BLaER1 (cell line): Measurements from ENCODE around the gene IRAK2.

ENCODE experiments used
- H3K27ac ChIP-seq: shearing (Covaris generic); formaldehyde crosslinking; 2 replicates; pipeline ENCODE4 v1.8.1; 2022
- H3K27me3 ChIP-seq: shearing (Covaris generic); formaldehyde crosslinking; 2 replicates; pipeline ENCODE4 v1.8.1; 2022
- H3K36me3 ChIP-seq: shearing (Covaris generic); formaldehyde crosslinking; 2 replicates; pipeline ENCODE4 v1.8.1; 2022
- H3K4me1 ChIP-seq: shearing (Covaris generic); formaldehyde crosslinking; 2 replicates; pipeline ENCODE4 v1.8.1; 2022
- H3K4me2 ChIP-seq: shearing (Covaris generic); formaldehyde crosslinking; 2 replicates; pipeline ENCODE4 v1.8.1; 2022
- H3K4me3 ChIP-seq: shearing (Covaris generic); formaldehyde crosslinking; 2 replicates; pipeline ENCODE4 v1.8.1; 2022
- H3K9ac ChIP-seq: shearing (Covaris generic); formaldehyde crosslinking; 2 replicates; pipeline ENCODE4 v1.8.1; 2022
- H3K9me3 ChIP-seq: shearing (Covaris generic); formaldehyde crosslinking; 2 replicates; pipeline ENCODE4 v1.8.1; 2022
- H4K20me1 ChIP-seq: shearing (Covaris generic); formaldehyde crosslinking; 2 replicates; pipeline ENCODE4 v1.8.1; 2022
- Cebpa-rat ChIP-seq: shearing (Covaris generic); IDR thresholded peaks from 2 replicates; pipeline ENCODE4 v1.8.1; 2022

IRAK2 gene

GRCh38 chr3:10136426-10137005 lies 28.2 kb upstream of the IRAK2 start:
- Histone ChIP-seq H3K9me3 (peaks cover 3% of the 10 kb centered on the region; the same call in 1 of the 2 replicates), H3K9ac (no peak overlapping the region), H3K4me1 (peaks cover 3% of the 10 kb centered on the region; the same call in 1 of the 2 replicates), H4K20me1 (no peaks in the 10 kb centered on the region), H3K36me3 (no peaks in the 10 kb centered on the region), H3K4me3 (no peak overlapping the region), H3K27ac (no peak overlapping the region), H3K4me2 (no peak overlapping the region), H3K27me3 (no peaks in the 10 kb centered on the region)
- TF ChIP-seq Cebpa-rat = no peak

GRCh38 chr3:10137178-10137577 lies 27.5 kb upstream of the IRAK2 start:
- H3K27ac ChIP-seq = no peak overlapping the region
- no peaks in the 10 kb centered on the region for H3K27me3 ChIP-seq
- peaks cover 3% of the 10 kb centered on the region; the same call in 1 of the 2 replicates for H3K4me1 ChIP-seq
- H3K4me3 ChIP-seq = no peak overlapping the region
- H3K4me2 ChIP-seq = no peak overlapping the region
- H3K9ac ChIP-seq = no peak overlapping the region
- H3K36me3 ChIP-seq = no peaks in the 10 kb centered on the region
- H3K9me3 ChIP-seq = peaks cover 3% of the 10 kb centered on the region; the same call in 1 of the 2 replicates
- H4K20me1 ChIP-seq = peaks cover 2% of the 10 kb centered on the region; the same call in 1 of the 2 replicates
- TF ChIP-seq Cebpa-rat = no peak

- Histone ChIP-seq H4K20me1 (peaks cover 41% of the 10 kb centered on the region), H3K4me3 (peak overlapping the region; percentile 83; the same call in 1 of the 2 replicates), H3K36me3 (peaks cover 27% of the 10 kb centered on the region), H3K4me2 (peak overlapping the region; percentile 87), H3K27me3 (no peaks in the 10 kb centered on the region), H3K9me3 (peaks cover 3% of the 10 kb centered on the region; the same call in 1 of the 2 replicates), H3K9ac (no peak overlapping the region), H3K27ac (peak overlapping the region; percentile 92), H3K4me1 (peaks cover 37% of the 10 kb centered on the region)
- TF ChIP-seq Cebpa-rat = no peak
Measured at GRCh38 chr3:10140996-10141546, 23.6 kb upstream of the IRAK2 start.

GRCh38 chr3:10142707-10143560 lies 21.8 kb upstream of the IRAK2 start:
- peak; percentile 52; the same call in 1 of the 2 replicates for TF ChIP-seq Cebpa-rat
- peaks cover 39% of the 10 kb centered on the region for H3K4me1 ChIP-seq
- H3K9ac ChIP-seq = peak overlapping the region; percentile 94

GRCh38 chr3:10145685-10146084 lies 19.0 kb upstream of the IRAK2 start:
- Histone ChIP-seq H3K27ac (no peak overlapping the region), H3K9ac (no peak overlapping the region), H3K4me1 (peaks cover 39% of the 10 kb centered on the region), H4K20me1 (peaks cover 86% of the 10 kb centered on the region), H3K36me3 (peaks cover 71% of the 10 kb centered on the region), H3K4me2 (peak overlapping the region; percentile 87; the same call in 1 of the 2 replicates), H3K27me3 (no peaks in the 10 kb centered on the region), H3K4me3 (no peak overlapping the region), H3K9me3 (no peaks in the 10 kb centered on the region)
- no peak for TF ChIP-seq Cebpa-rat

More at GRCh38 chr3:10142707-10143560, 21.8 kb upstream of the IRAK2 start:
- H3K36me3 ChIP-seq = peaks cover 46% of the 10 kb centered on the region
- H3K9me3 ChIP-seq = no peaks in the 10 kb centered on the region
- H4K20me1 ChIP-seq = peaks cover 60% of the 10 kb centered on the region
- H3K27me3 ChIP-seq = no peaks in the 10 kb centered on the region
- H3K4me2 ChIP-seq = peak overlapping the region; percentile 87
- H3K4me3 ChIP-seq = peak overlapping the region; percentile 83
- peak overlapping the region; percentile 92 for H3K27ac ChIP-seq

- H3K4me2 ChIP-seq = no peak overlapping the region
- TF ChIP-seq Cebpa-rat = no peak
- peaks cover 97% of the 10 kb centered on the region for H3K36me3 ChIP-seq
- no peak overlapping the region for H3K4me3 ChIP-seq
- H3K9me3 ChIP-seq = no peaks in the 10 kb centered on the region
- peaks cover 23% of the 10 kb centered on the region for H3K4me1 ChIP-seq
- H3K9ac ChIP-seq = no peak overlapping the region
- peaks cover 68% of the 10 kb centered on the region for H4K20me1 ChIP-seq
- no peaks in the 10 kb centered on the region for H3K27me3 ChIP-seq
- no peak overlapping the region for H3K27ac ChIP-seq
Measured at GRCh38 chr3:10149226-10149625, 15.5 kb upstream of the IRAK2 start.

- Histone ChIP-seq H3K27ac (no peak overlapping the region), H3K9me3 (no peaks in the 10 kb centered on the region), H3K4me1 (peaks cover 6% of the 10 kb centered on the region; the same call in 1 of the 2 replicates), H3K9ac (no peak overlapping the region), H4K20me1 (peaks cover 50% of the 10 kb centered on the region), H3K36me3 (peaks cover 93% of the 10 kb centered on the region), H3K4me3 (no peak overlapping the region), H3K27me3 (no peaks in the 10 kb centered on the region), H3K4me2 (no peak overlapping the region)
- TF ChIP-seq Cebpa-rat = no peak
Measured at GRCh38 chr3:10150987-10151386, 13.7 kb upstream of the IRAK2 start.

- Histone ChIP-seq H3K27ac (no peak overlapping the region), H3K36me3 (peaks cover 60% of the 10 kb centered on the region), H3K27me3 (no peaks in the 10 kb centered on the region), H3K4me2 (no peak overlapping the region), H3K9ac (no peak overlapping the region), H3K4me3 (no peak overlapping the region), H4K20me1 (peaks cover 15% of the 10 kb centered on the region), H3K4me1 (no peaks in the 10 kb centered on the region), H3K9me3 (no peaks in the 10 kb centered on the region)
- TF ChIP-seq Cebpa-rat = no peak
Measured at GRCh38 chr3:10154335-10155122, 10.2 kb upstream of the IRAK2 start.

- TF ChIP-seq Cebpa-rat = no peak
- H3K27ac ChIP-seq = no peak overlapping the region
Measured at GRCh38 chr3:10155123-10155472, 9.6 kb upstream of the IRAK2 start.

More at GRCh38 chr3:10155123-10155472, 9.6 kb upstream of the IRAK2 start:
- H4K20me1 ChIP-seq = peaks cover 9% of the 10 kb centered on the region
- H3K36me3 ChIP-seq = peaks cover 54% of the 10 kb centered on the region
- no peak overlapping the region for H3K4me2 ChIP-seq
- peaks cover 2% of the 10 kb centered on the region for H3K4me1 ChIP-seq
- no peak overlapping the region for H3K4me3 ChIP-seq
- H3K9ac ChIP-seq = no peak overlapping the region
- H3K9me3 ChIP-seq = no peaks in the 10 kb centered on the region
- H3K27me3 ChIP-seq = no peaks in the 10 kb centered on the region
